Natural killer cell (primary cell): ENCODE results near the gene DOC2B. TPM values are rescaled to one million over a fixed set of nuclear protein-coding genes. Genes with fewer than 3 reads are reported as not detected.

Experiments used
- ATAC-seq, 3 donors: fragments of 150-1000 bp in 2 of 3; fragments of 200-7000 bp in 1 of 3; cut with Tn5 transposase; 1 replicate in 1 of 3; 2 replicates in 2 of 3; pipeline ENCODE4 v1.10.0; 2021; ENCODE audit warnings: mild to moderate bottlenecking in 2 of 3, moderate library complexity in 2 of 3
- DNase-seq, 2 donors: peaks; one replicate each; pipeline versions ENCODE4 v3.0.0 to v3.0.0-alpha.2; 2013 to 2021; ENCODE audit warnings: mixed read lengths in 1 of 2
- H3K27ac ChIP-seq: one replicate; pipeline ENCODE4 v1.5.1; 2013; ENCODE audit warnings: mild to moderate bottlenecking, low read length
- H3K27me3 ChIP-seq: one replicate; pipeline ENCODE4 v1.6.1; 2013; ENCODE audit warnings: low read length; ENCODE audit not compliant: control insufficient read depth, insufficient read depth
- H3K36me3 ChIP-seq: one replicate; pipeline ENCODE4 v1.6.1; 2013; ENCODE audit warnings: low read length; ENCODE audit not compliant: control insufficient read depth, insufficient read depth
- H3K4me1 ChIP-seq: one replicate; pipeline ENCODE4 v1.6.1; 2013; ENCODE audit warnings: low read length; ENCODE audit not compliant: control insufficient read depth, insufficient read depth
- H3K4me3 ChIP-seq: one replicate; pipeline ENCODE4 v1.5.1; 2013; ENCODE audit warnings: low read length
- H3K9me3 ChIP-seq: one replicate; pipeline ENCODE4 v1.6.1; 2013; ENCODE audit warnings: low read length; ENCODE audit not compliant: control insufficient read depth, insufficient read depth
- H3K27ac Mint-ChIP-seq, 2 donors: one replicate each; pipeline ENCODE4 v1.8.0; 2022; ENCODE audit warnings: mild to moderate bottlenecking in 2 of 2, mixed read lengths in 2 of 2, moderate library complexity in 1 of 2
- H3K27me3 Mint-ChIP-seq, 2 donors: one replicate each; pipeline ENCODE4 v1.8.0; 2022; ENCODE audit warnings: low read depth in 2 of 2, mixed read lengths in 2 of 2
- H3K36me3 Mint-ChIP-seq: one replicate; pipeline ENCODE4 v1.8.0; 2022; ENCODE audit warnings: mixed read lengths
- H3K4me1 Mint-ChIP-seq, 2 donors: one replicate each; pipeline ENCODE4 v1.8.0; 2022; ENCODE audit warnings: mixed read lengths in 2 of 2
- H3K4me3 Mint-ChIP-seq: one replicate; pipeline ENCODE4 v1.8.0; 2022; ENCODE audit warnings: mild to moderate bottlenecking, moderate library complexity, mixed read lengths
- H3K9me3 Mint-ChIP-seq, 2 donors: one replicate each; pipeline ENCODE4 v1.8.0; 2022; ENCODE audit warnings: mixed read lengths in 2 of 2
- CTCF ChIP-seq: fragments of 200-600 bp; IDR thresholded peaks from one replicate; pipeline ENCODE4 v1.8.0; 2022; ENCODE audit warnings: antibody characterized with exemption
- WGBS: methylation state at CpG from one replicate; pipeline ENCODE4 v1.1.7; 2013; ENCODE audit warnings: missing lambda C conversion rate; ENCODE audit not compliant: insufficient coverage; 5-methylcytosine and 5-hydroxymethylcytosine counted together
- intact Hi-C: fragments of 100-400 bp; cut with micrococcal nuclease; formaldehyde crosslinking; loops from one replicate; pipeline ENCODE4 v1.14.2; 2022
- total RNA-seq, 4 donors: library from RNA; stranded (reverse); fragments of 120-200 nt in 1 of 4; gene quantifications; one replicate each; pipeline versions ENCODE4 v1.2.3 to v1.2.4, GENCODE V29; 2013 to 2022

The DOC2B gene
- total RNA-seq, 3 donors from 2014 or later (not counting 1 experiment from before 2014, with no cell fraction given) = 0.07 to 0.20 TPM; not detected in 1

- H3K27me3 ChIP-seq = peaks cover 15% of the 10 kb centered on the region
Measured at GRCh38 chr17:178292-179065, 3.0 kb downstream of the DOC2B start.

GRCh38 chr17:177762-178161 is 3.7 kb downstream of the DOC2B start:
- H3K4me3 ChIP-seq = no peak overlapping the region
- Mint-ChIP-seq H3K9me3 (no peaks in the 10 kb centered on the region), H3K27me3 (peaks cover 17 to 23% of the 10 kb centered on the region in 2 donors), H3K36me3 (no peaks in the 10 kb centered on the region), H3K27ac (no peak overlapping the region), H3K4me3 (no peak overlapping the region), H3K4me1 (no peaks in the 10 kb centered on the region)
- no peak for DNase-seq
- intact Hi-C loops = no loop called here
- H3K27me3 ChIP-seq = peaks cover 13% of the 10 kb centered on the region
- H3K4me1 ChIP-seq = peaks cover 3% of the 10 kb centered on the region
- H3K36me3 ChIP-seq = no peaks in the 10 kb centered on the region
- WGBS = 82% methylated on average over 6 of the region's 6 CpGs
- ATAC-seq = no peak
- H3K27ac ChIP-seq = no peak overlapping the region
- TF ChIP-seq CTCF = no peak
- no peaks in the 10 kb centered on the region for H3K9me3 ChIP-seq

More at GRCh38 chr17:178292-179065, 3.0 kb downstream of the DOC2B start:
- ATAC-seq (no peak), DNase-seq (no peak)
- Histone ChIP-seq H3K4me1 (peaks cover 3% of the 10 kb centered on the region), H3K4me3 (no peak overlapping the region), H3K27ac (no peak overlapping the region), H3K36me3 (no peaks in the 10 kb centered on the region), H3K9me3 (no peaks in the 10 kb centered on the region)
- 89% methylated on average over 12 of the region's 12 CpGs for WGBS
- no peaks in the 10 kb centered on the region for H3K36me3 Mint-ChIP-seq
- no peak overlapping the region for H3K27ac Mint-ChIP-seq
- no peak for TF ChIP-seq CTCF
- H3K9me3 Mint-ChIP-seq = no peaks in the 10 kb centered on the region
- H3K4me1 Mint-ChIP-seq = no peaks in the 10 kb centered on the region
- H3K27me3 Mint-ChIP-seq = peaks cover 24 to 30% of the 10 kb centered on the region in 2 donors
- intact Hi-C loops = no loop called here
- no peak overlapping the region for H3K4me3 Mint-ChIP-seq

GRCh38 chr17:177155-177554 is 4.3 kb downstream of the DOC2B start:
- Histone ChIP-seq H3K27ac (no peak overlapping the region), H3K4me3 (no peak overlapping the region), H3K36me3 (no peaks in the 10 kb centered on the region), H3K4me1 (peaks cover 3% of the 10 kb centered on the region), H3K9me3 (no peaks in the 10 kb centered on the region), H3K27me3 (peaks cover 10% of the 10 kb centered on the region)
- DNase-seq (no peak), ATAC-seq (no peak)
- WGBS = 84% methylated on average over 3 of the region's 3 CpGs
- Mint-ChIP-seq H3K9me3 (no peaks in the 10 kb centered on the region), H3K4me1 (no peaks in the 10 kb centered on the region), H3K27ac (no peak overlapping the region), H3K27me3 (peaks cover 11 to 17% of the 10 kb centered on the region in 2 donors), H3K4me3 (no peak overlapping the region), H3K36me3 (no peaks in the 10 kb centered on the region)
- intact Hi-C loops = no loop called here
- no peak for TF ChIP-seq CTCF
